Thyroid gland (tissue), 4 donors: ENCODE data around the gene MED27.

Experiments
- CTCF ChIP-seq, 6 experiments: fragments of 200-600 bp in 3 of 6; fragments of 450-650 bp in 3 of 6; sonication (generic) in 3 of 6; IDR thresholded peaks; one replicate each; pipeline ENCODE4 v1.5.1; 2016 to 2019; ENCODE audit warnings: antibody characterized with exemption in 6 of 6, mild to moderate bottlenecking in 2 of 6, inconsistent platforms in 1 of 6, moderate library complexity in 1 of 6
- POLR2A ChIP-seq, 2 donors: fragments of 450-650 bp; IDR thresholded peaks; one replicate each; pipeline ENCODE4 v1.6.1; 2017; ENCODE audit warnings: antibody characterized with exemption in 2 of 2, mild to moderate bottlenecking in 2 of 2, moderate library complexity in 1 of 2

- TF ChIP-seq CTCF (IDR thresholded peaks at IDR 0.05) (no peak), POLR2A (IDR thresholded peaks at IDR 0.05) (no peak)
Measured at GRCh38 chr9:132037458-132037857, 42.2 kb downstream of the MED27 start.
